ENCODE data around the gene ZSWIM2.

Gene ZSWIM2

DNA sequence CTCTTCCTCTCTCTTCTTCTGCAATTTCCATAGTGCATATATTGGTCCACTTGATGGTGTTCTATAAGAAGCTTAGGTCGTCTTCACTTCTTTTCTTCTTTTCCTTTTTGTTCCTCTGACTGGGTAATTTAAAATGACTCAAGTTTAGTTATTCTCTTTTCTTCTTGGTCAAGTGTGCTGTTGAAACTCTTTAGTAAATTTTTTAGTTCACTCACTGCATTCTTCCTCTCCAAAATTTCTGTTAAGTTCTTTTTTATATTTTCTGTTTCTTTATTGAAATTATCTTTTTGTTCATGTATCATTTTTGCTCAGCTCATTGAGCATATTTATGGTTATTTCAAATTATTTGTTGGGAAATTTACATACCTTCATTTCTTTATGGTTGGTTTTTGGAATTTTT lies 32.7 kb upstream of the ZSWIM2 start:
- Mint-ChIP-seq H3K27ac (no peak overlapping the region), H3K4me3 (no peak overlapping the region), H3K4me1 (peaks cover 5% of the 10 kb centered on the region), H3K27me3 (ENCODE audit: low read depth, poor library complexity) (peaks cover 6% of the 10 kb centered on the region), H3K36me3 (ENCODE audit: low read depth) (no peaks in the 10 kb centered on the region), H3K9me3 (peaks cover 24% of the 10 kb centered on the region)
- DNase-seq: no peak
- TF ChIP-seq CTCF (IDR thresholded peaks at IDR 0.05): no peak

- no peak for DNase-seq
- Mint-ChIP-seq H3K27me3 (ENCODE audit: low read depth, poor library complexity) (peaks cover 6% of the 10 kb centered on the region), H3K4me3 (no peak overlapping the region), H3K27ac (no peak overlapping the region), H3K9me3 (peaks cover 26% of the 10 kb centered on the region), H3K36me3 (ENCODE audit: low read depth) (no peaks in the 10 kb centered on the region), H3K4me1 (no peaks in the 10 kb centered on the region)
- TF ChIP-seq CTCF (IDR thresholded peaks at IDR 0.05): no peak
Observed at GRCh38 chr2:186879312-186879711, 30.3 kb upstream of the ZSWIM2 start.

DNA sequence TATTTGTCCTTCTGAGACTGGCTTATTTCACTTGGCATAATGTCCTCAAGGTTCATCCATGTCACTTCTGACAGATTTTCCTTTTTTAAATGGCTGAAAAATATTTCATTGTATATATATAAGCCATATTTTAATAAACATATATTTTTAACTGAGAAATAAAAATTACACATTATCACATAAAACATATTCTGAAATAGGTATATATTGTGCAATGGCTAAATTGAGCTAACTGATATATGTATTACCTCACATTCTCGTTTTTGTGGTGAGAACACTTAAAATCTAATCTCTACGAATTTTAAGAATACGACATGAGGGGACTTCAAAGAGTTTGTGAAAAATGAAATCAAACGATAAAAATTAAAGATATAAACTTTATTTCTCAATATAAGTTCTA lies 25.7 kb upstream of the ZSWIM2 start:
- Mint-ChIP-seq H3K4me1 (no peaks in the 10 kb centered on the region), H3K4me3 (no peak overlapping the region), H3K36me3 (ENCODE audit: low read depth) (no peaks in the 10 kb centered on the region), H3K27ac (no peak overlapping the region), H3K27me3 (ENCODE audit: low read depth, poor library complexity) (peaks cover 10% of the 10 kb centered on the region), H3K9me3 (peaks cover 8% of the 10 kb centered on the region)
- TF ChIP-seq CTCF (IDR thresholded peaks at IDR 0.05): no peak
- no peak for DNase-seq

GRCh38 chr2:186871881-186872280 lies 22.9 kb upstream of the ZSWIM2 start:
- DNase-seq: no peak
- Mint-ChIP-seq H3K4me1 (no peaks in the 10 kb centered on the region), H3K4me3 (no peak overlapping the region), H3K27me3 (ENCODE audit: low read depth, poor library complexity) (peaks cover 4% of the 10 kb centered on the region), H3K9me3 (peaks cover 4% of the 10 kb centered on the region), H3K27ac (no peak overlapping the region), H3K36me3 (ENCODE audit: low read depth) (no peaks in the 10 kb centered on the region)
- no peak for TF ChIP-seq CTCF (IDR thresholded peaks at IDR 0.05)

GRCh38 chr2:186868344-186868743 lies 19.4 kb upstream of the ZSWIM2 start:
- DNase-seq: no peak
- no peaks in the 10 kb centered on the region for H3K4me1 Mint-ChIP-seq
- H3K27ac Mint-ChIP-seq: no peak overlapping the region
- no peaks in the 10 kb centered on the region for H3K9me3 Mint-ChIP-seq
- H3K27me3 Mint-ChIP-seq (ENCODE audit: low read depth, poor library complexity): peaks cover 8% of the 10 kb centered on the region
- no peak for TF ChIP-seq CTCF (IDR thresholded peaks at IDR 0.05)
- H3K36me3 Mint-ChIP-seq (ENCODE audit: low read depth): no peaks in the 10 kb centered on the region
- H3K4me3 Mint-ChIP-seq: no peak overlapping the region

DNA sequence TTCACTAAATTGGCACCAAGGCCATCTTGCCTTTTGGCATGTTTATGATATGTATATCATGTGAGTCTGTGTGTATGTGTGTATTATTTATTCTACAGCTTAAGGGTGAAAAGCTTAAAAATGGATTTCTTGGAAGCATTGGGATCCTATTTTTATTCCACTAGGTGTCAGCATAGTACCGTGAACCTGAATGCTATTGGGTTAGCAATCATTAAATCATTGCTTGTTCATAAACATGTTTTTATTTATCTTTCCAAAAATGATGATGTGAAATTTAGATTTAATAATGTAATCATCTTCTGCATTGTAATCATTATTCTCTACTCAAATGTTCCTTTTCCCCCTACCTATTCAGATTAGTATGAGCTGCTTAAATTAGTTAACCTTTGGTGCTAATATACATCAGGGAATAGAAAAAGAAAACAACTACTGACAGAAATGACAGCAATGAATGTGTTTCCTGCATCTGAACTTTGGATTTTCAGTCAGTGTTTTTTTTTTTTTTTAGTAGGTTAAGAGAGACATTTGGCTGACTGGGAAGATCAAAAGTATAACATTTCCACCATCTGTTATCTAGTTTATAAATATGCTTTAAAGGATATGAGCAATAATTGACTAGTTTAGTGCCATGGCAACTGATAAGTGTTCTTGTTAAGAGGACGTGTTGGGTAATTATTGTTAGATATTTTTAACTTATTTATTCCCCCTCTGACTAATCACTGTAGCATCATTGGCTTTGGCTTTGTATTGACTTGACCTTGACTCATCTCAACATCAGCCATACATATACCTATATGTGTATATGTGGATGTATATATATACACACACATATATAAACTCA lies 14.1 kb upstream of the ZSWIM2 start:
- Mint-ChIP-seq H3K36me3 (ENCODE audit: low read depth) (no peaks in the 10 kb centered on the region), H3K9me3 (no peaks in the 10 kb centered on the region), H3K4me1 (no peaks in the 10 kb centered on the region), H3K4me3 (no peak overlapping the region), H3K27ac (no peak overlapping the region), H3K27me3 (ENCODE audit: low read depth, poor library complexity) (peaks cover 10% of the 10 kb centered on the region)
- DNase-seq: no peak
- peak; percentile 78 for TF ChIP-seq CTCF (IDR thresholded peaks at IDR 0.05)

All from nephron progenitor cell (in vitro differentiated cells).